Ovary (tissue), 9 donors: Measurements from ENCODE around the gene SLC37A2. TPM values are rescaled to one million over a fixed set of nuclear protein-coding genes. Genes with fewer than 3 reads are reported as not detected.

ENCODE experiments used
- DNase-seq, 5 donors: peaks; one replicate each; pipeline ENCODE4 v3.0.0-alpha.2; 2019 to 2020
- H3K27ac ChIP-seq, 2 donors: fragments of 200-600 bp; one replicate each; pipeline versions ENCODE4 v1.5.1 to v1.8.0; 2019 to 2022
- H3K27me3 ChIP-seq: fragments of 200-600 bp; one replicate; pipeline ENCODE4 v1.8.0; 2022
- H3K36me3 ChIP-seq: fragments of 200-600 bp; sonication (generic); one replicate; pipeline ENCODE4 v1.5.1; 2019
- H3K4me1 ChIP-seq: one replicate; pipeline ENCODE4 v1.8.1; 2013; ENCODE audit warnings: mild to moderate bottlenecking, moderate library complexity; ENCODE audit not compliant: insufficient read depth
- H3K4me3 ChIP-seq: fragments of 200-600 bp; sonication (generic); one replicate; pipeline ENCODE4 v1.5.1; 2017
- H3K9me3 ChIP-seq, 2 donors: fragments of 200-600 bp in 1 of 2; sonication (generic) in 1 of 2; one replicate each; pipeline versions ENCODE4 v1.5.1 to v1.8.1; 2013 to 2019; ENCODE audit warnings: mild to moderate bottlenecking in 1 of 2, moderate library complexity in 1 of 2
- CTCF ChIP-seq, 3 donors: fragments of 450-650 bp in 2 of 3; fragments of 200-600 bp in 1 of 3; IDR thresholded peaks; one replicate each; pipeline versions ENCODE4 v1.5.1 to v1.8.0; 2016 to 2022; ENCODE audit warnings: antibody characterized with exemption in 3 of 3, mild to moderate bottlenecking in 1 of 3
- EP300 ChIP-seq: sonication (generic); formaldehyde crosslinking; IDR thresholded peaks from one replicate; pipeline ENCODE4 v1.6.1; 2017; ENCODE audit warnings: antibody characterized with exemption
- POLR2A ChIP-seq: fragments of 450-650 bp; IDR thresholded peaks from one replicate; pipeline ENCODE4 v1.6.1; 2017; ENCODE audit warnings: antibody characterized with exemption, mild to moderate bottlenecking, moderate library complexity
- WGBS, 3 donors: extraction: QIAGEN DNeasy Blood & Tissue Kit in 1 of 3; methylation state at CpG; one replicate each; pipeline versions ENCODE4 v1.1.5 to v1.1.7; 2013 to 2017; 5-methylcytosine and 5-hydroxymethylcytosine counted together
- intact Hi-C, 4 donors: fragments of 100-400 bp; cut with DNase I; formaldehyde crosslinking; loops; one replicate each; pipeline versions ENCODE4 v1.11.0 to v1.15.1; 2022 to 2023
- polyA plus RNA-seq, 2 donors: library from polyadenylated mRNA; stranded (reverse); fragments of 200-250 nt in 1 of 2; fragments of 350-450 nt in 1 of 2; fragmentation: Illumina TruSeq in 1 of 2; extraction: RNeasy Lipid Tissue Mini Kit (QIAGEN cat#74804) in 1 of 2; gene quantifications; one replicate each; pipeline ENCODE4 v1.2.3, GENCODE V29; 2013 to 2014
- total RNA-seq, 7 donors: library from RNA; depleted of rRNA in 2 of 7; stranded (reverse); fragments of >200 nt in 2 of 7; fragmentation: NEBNext Ultra II Directional in 3 of 7; extraction: Animal tissue kit (Norgen Biotek cat#: 25700) in 3 of 7; gene quantifications; one replicate each; pipeline versions ENCODE4 v1.1.0 to v1.2.4, GENCODE V29; 2016 to 2023
- donor health status: DM: no; HTN: no; CAD: no; lungs with moderate emphysema.
- donor health status: DM: no; HTN: no; CAD: no.
- donor health status: Bipolar disorder and iron deficiency.
- donor health status: DM: yes; HTN: yes; CAD: no.
- donor health status: DM: no; HTN: no; CAD: no.
- donor health status: DM: yes; HTN: yes; CAD: no.

SLC37A2 gene
- total and polyA plus RNA-seq, 9 donors = 0.93 to 7.9 (median 2.2) TPM

GRCh38 chr11:125073616-125074483 lies 10.7 kb downstream of the SLC37A2 start:
- no peak for TF ChIP-seq CTCF (IDR thresholded peaks at IDR 0.05)
- no peak for TF ChIP-seq EP300
- no peak for TF ChIP-seq POLR2A
- H3K36me3 ChIP-seq = no peaks in the 10 kb centered on the region
- peak in 1 of 5 donors; percentile 20 for DNase-seq
- H3K27ac ChIP-seq = no peak overlapping the region
- H3K4me1 ChIP-seq = no peaks in the 10 kb centered on the region
- 67 to 76% (median 73%) methylated on average over 19 of the region's 19 CpGs for WGBS, 3 donors
- intact Hi-C loops = no loop called here
- no peaks in the 10 kb centered on the region for H3K27me3 ChIP-seq
- H3K4me3 ChIP-seq = no peak overlapping the region
- no peaks in the 10 kb centered on the region for H3K9me3 ChIP-seq

- no peak overlapping the region for H3K27ac ChIP-seq
- no peak overlapping the region for H3K4me3 ChIP-seq
- H3K36me3 ChIP-seq = no peaks in the 10 kb centered on the region
- TF ChIP-seq POLR2A (no peak), CTCF (IDR thresholded peaks at IDR 0.05) (no peak)
- no peaks in the 10 kb centered on the region for H3K4me1 ChIP-seq
- no peaks in the 10 kb centered on the region for H3K9me3 ChIP-seq
- H3K27me3 ChIP-seq = no peaks in the 10 kb centered on the region
- intact Hi-C loops = no loop called here
- no peak for DNase-seq
- WGBS, 3 donors = 81 to 84% (median 83%) methylated on average over 11 of the region's 11 CpGs
Observed at GRCh38 chr11:125074511-125075241, 11.6 kb downstream of the SLC37A2 start.

- Histone ChIP-seq H3K27ac (no peak overlapping the region), H3K4me3 (no peak overlapping the region), H3K36me3 (no peaks in the 10 kb centered on the region), H3K27me3 (no peaks in the 10 kb centered on the region), H3K4me1 (no peaks in the 10 kb centered on the region), H3K9me3 (no peaks in the 10 kb centered on the region)
- WGBS, 3 donors = 84 to 87% (median 86%) methylated on average over 7 of the region's 7 CpGs
- TF ChIP-seq CTCF (IDR thresholded peaks at IDR 0.05) = no peak
- no peak for TF ChIP-seq POLR2A
- no peak for TF ChIP-seq EP300
- DNase-seq = no peak
- intact Hi-C loops = no loop called here
Observed at GRCh38 chr11:125075242-125075625, 12.1 kb downstream of the SLC37A2 start.

- Histone ChIP-seq H3K27me3 (no peaks in the 10 kb centered on the region), H3K9me3 (no peaks in the 10 kb centered on the region), H3K27ac (no peak overlapping the region), H3K4me1 (no peaks in the 10 kb centered on the region), H3K36me3 (no peaks in the 10 kb centered on the region), H3K4me3 (no peak overlapping the region)
- WGBS, 3 donors = 83 to 84% (median 83%) methylated on average over 11 of the region's 11 CpGs
- TF ChIP-seq CTCF (IDR thresholded peaks at IDR 0.05) (no peak), POLR2A (no peak), EP300 (no peak)
- intact Hi-C loops = no loop called here
- no peak for DNase-seq
Observed at GRCh38 chr11:125075900-125076317, 12.8 kb downstream of the SLC37A2 start.
